ENCODE measurements around the gene FAM180A.
A peak's percentile ranks its signal among the peaks of the same experiment; 100 is the strongest.

Gene FAM180A

DNA sequence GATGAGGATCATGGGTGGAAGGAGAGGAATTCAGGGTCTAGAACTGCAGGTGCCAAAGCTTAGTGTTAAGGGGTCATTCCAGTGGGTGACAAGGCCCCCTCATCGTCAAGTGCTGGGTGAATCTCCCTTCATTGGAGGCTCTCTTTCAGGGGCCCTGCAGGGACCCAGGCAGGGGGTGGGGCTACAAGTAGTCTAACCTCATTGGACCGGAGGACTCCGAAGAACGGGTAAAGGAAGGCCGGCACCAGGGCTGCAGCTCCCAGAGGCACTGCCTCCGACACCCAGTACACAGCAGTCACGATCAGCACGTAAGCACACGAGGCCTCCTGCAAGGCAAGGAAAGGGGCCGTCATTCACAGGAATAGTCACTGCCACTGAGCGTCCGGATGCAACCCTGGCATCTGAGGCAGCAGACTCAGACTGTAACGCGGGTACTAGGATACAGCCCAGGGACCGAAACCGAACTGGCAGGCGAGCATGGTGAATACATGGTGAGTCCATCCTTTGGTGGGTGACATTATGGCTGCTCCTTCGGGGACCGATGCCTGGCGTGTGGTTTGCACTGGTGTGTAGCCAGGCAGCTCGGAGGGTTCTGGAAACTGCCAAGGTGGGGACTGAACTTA, 27.3 kb downstream of the FAM180A start:
- no peaks in the 10 kb centered on the region for H3K27me3 ChIP-seq (ENCODE audit: control insufficient read depth, insufficient read depth, low read length)
- no peaks in the 10 kb centered on the region for H3K36me3 ChIP-seq (ENCODE audit: control insufficient read depth, insufficient read depth, low read length)
- H3K9ac ChIP-seq (ENCODE audit: low read length) = no peak overlapping the region
- H3K9me3 ChIP-seq (ENCODE audit: control insufficient read depth, insufficient read depth, low read depth, low read length) = no peaks in the 10 kb centered on the region
- H3K4me1 ChIP-seq (ENCODE audit: control insufficient read depth, insufficient read depth, low read length) = peaks cover 3% of the 10 kb centered on the region; the same call in 1 of the 2 replicates
- no peak overlapping the region for H3K4me3 ChIP-seq (ENCODE audit: low read depth, low read length)
- no peak overlapping the region for H3K27ac ChIP-seq (ENCODE audit: low read depth, low read length)

DNA sequence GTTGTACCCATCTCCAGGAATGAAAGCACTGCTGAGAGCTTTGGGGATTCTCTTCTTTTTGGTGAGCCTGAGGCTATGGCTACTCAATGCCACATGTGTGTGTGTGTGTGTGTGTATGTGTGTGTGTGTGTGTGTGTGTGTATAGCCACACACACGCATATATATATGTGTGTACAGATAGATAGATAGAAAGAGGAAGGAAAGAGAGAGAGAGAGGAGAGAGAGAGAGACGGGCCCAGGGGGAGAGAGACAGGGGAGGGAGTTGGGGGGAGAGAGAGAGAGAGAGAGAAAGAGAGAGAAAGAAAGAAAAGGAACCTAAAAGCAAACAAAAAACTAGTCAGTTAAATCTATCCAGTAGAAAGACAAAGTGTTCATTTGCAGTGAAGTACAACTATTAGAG, 28.9 kb downstream of the FAM180A start:
- Histone ChIP-seq H3K9ac (ENCODE audit: low read length) (no peak overlapping the region), H3K4me1 (ENCODE audit: control insufficient read depth, insufficient read depth, low read length) (peaks cover 10% of the 10 kb centered on the region; the same call in 1 of the 2 replicates), H3K27me3 (ENCODE audit: control insufficient read depth, insufficient read depth, low read length) (no peaks in the 10 kb centered on the region), H3K9me3 (ENCODE audit: control insufficient read depth, insufficient read depth, low read depth, low read length) (no peaks in the 10 kb centered on the region), H3K27ac (ENCODE audit: low read depth, low read length) (no peak overlapping the region), H3K4me3 (ENCODE audit: low read depth, low read length) (no peak overlapping the region), H3K36me3 (ENCODE audit: control insufficient read depth, insufficient read depth, low read length) (no peaks in the 10 kb centered on the region)

DNA sequence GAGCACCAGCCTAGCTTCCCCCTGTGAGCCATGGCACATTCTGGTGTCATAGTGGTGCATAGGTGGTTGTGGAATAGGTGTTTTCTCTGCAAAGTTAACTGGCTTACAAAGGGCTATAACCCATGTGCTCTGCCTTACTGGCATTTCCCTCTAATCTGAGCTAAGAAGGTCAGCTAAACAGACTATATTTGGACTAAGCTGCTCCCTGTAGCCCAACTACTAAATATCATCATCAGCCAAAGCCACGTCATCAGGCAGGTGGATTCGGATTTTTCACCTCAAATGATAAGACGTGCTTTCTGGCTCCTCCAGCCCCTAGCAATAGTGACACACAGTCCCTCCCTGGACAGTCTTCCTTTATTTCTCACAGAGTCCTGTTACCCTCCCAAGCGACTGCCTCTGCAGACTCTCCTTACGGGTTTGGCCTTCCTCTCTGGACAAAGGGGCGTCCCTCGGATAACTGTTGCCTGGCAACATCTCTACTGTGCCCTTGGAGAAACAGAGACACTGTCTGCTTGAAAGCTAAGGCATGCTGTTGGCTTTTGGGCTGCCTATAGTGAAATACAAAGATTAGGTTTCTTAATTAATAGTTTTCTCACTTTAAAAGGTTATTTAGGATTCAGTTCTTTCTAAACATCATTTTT, 29.7 kb downstream of the FAM180A start:
- H3K36me3 ChIP-seq (ENCODE audit: control insufficient read depth, insufficient read depth, low read length) = no peaks in the 10 kb centered on the region

DNA sequence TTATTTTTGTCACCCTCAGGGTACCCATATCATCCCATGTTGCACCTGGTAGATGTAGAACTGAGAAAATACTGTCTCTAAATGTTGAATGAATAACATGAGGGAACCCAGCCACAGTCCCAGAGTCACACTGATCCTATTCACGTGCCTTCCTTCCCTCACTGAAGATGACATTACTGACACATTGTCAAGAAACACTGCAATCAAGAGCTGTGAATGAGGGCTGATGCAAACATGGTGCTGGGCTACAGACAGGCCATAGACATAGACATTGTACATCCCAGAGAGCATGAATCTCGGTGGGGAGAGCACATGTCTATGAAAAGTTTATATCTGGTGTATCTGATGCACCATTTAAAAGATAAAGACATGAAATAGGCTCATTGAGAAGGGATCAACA, 30.4 kb downstream of the FAM180A start:
- Histone ChIP-seq H3K9me3 (ENCODE audit: control insufficient read depth, insufficient read depth, low read depth, low read length) (no peaks in the 10 kb centered on the region), H3K9ac (ENCODE audit: low read length) (no peak overlapping the region), H3K27me3 (ENCODE audit: control insufficient read depth, insufficient read depth, low read length) (no peaks in the 10 kb centered on the region), H3K36me3 (ENCODE audit: control insufficient read depth, insufficient read depth, low read length) (no peaks in the 10 kb centered on the region), H3K27ac (ENCODE audit: low read depth, low read length) (no peak overlapping the region), H3K4me1 (ENCODE audit: control insufficient read depth, insufficient read depth, low read length) (peaks cover 20% of the 10 kb centered on the region), H3K4me3 (ENCODE audit: low read depth, low read length) (no peak overlapping the region)

More for the DNA sequence above, 29.7 kb downstream of the FAM180A start:
- Histone ChIP-seq H3K4me1 (ENCODE audit: control insufficient read depth, insufficient read depth, low read length) (peaks cover 16% of the 10 kb centered on the region), H3K9ac (ENCODE audit: low read length) (no peak overlapping the region), H3K27me3 (ENCODE audit: control insufficient read depth, insufficient read depth, low read length) (no peaks in the 10 kb centered on the region), H3K27ac (ENCODE audit: low read depth, low read length) (no peak overlapping the region), H3K4me3 (ENCODE audit: low read depth, low read length) (no peak overlapping the region), H3K9me3 (ENCODE audit: control insufficient read depth, insufficient read depth, low read depth, low read length) (no peaks in the 10 kb centered on the region)

DNA sequence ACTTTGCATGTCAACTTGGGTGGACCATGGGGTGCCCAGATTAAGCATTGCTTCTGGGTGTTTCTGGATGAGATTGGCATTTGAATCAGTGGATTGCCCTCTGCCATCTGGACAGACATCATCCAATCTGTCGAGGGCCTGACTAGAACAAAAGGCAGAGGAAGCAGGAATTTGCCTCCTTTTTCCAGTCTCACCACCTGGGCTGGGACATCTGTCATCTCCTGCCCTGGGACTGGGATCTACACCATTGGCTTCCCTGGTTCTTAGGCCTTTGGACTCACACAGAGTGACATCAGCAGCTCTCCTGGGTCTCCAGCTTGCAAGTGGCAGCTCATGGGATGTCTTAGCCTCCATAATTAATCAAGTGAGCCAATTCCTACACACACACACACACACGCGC, 30.9 kb downstream of the FAM180A start:
- Histone ChIP-seq H3K27me3 (ENCODE audit: control insufficient read depth, insufficient read depth, low read length) (no peaks in the 10 kb centered on the region), H3K9ac (ENCODE audit: low read length) (no peak overlapping the region), H3K4me1 (ENCODE audit: control insufficient read depth, insufficient read depth, low read length) (peaks cover 25% of the 10 kb centered on the region), H3K27ac (ENCODE audit: low read depth, low read length) (no peak overlapping the region), H3K4me3 (ENCODE audit: low read depth, low read length) (no peak overlapping the region), H3K9me3 (ENCODE audit: control insufficient read depth, insufficient read depth, low read depth, low read length) (no peaks in the 10 kb centered on the region), H3K36me3 (ENCODE audit: control insufficient read depth, insufficient read depth, low read length) (no peaks in the 10 kb centered on the region)

DNA sequence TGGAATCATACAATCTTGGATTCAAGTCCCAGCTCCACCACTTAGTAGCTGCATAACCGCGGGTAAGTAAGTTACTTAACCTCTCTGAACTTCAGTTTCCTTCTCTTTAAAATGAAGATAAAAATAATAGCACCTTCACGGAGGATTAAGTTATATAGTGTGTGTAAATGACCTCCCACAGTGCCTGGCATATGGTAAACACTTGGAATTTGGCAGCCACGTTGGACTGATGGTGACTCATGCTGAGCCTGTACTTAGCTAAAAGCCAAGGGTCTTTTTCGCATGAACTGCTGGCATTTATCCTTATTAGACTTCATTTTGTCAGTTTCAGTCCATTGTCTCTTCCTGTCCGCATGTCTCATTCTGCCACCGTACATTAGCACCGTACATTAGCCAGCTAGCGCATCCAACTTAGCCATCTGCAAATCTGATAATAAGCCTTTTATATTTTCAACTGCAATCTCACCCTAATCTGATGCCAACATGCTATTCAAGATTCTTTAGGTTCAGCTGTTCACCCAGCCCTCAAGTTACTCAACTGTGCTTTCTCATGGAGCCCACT, 31.9 kb downstream of the FAM180A start:
- no peaks in the 10 kb centered on the region for H3K9me3 ChIP-seq (ENCODE audit: control insufficient read depth, insufficient read depth, low read depth, low read length)
- H3K27ac ChIP-seq (ENCODE audit: low read depth, low read length) = no peak overlapping the region
- H3K36me3 ChIP-seq (ENCODE audit: control insufficient read depth, insufficient read depth, low read length) = no peaks in the 10 kb centered on the region
- H3K27me3 ChIP-seq (ENCODE audit: control insufficient read depth, insufficient read depth, low read length) = no peaks in the 10 kb centered on the region
- H3K4me1 ChIP-seq (ENCODE audit: control insufficient read depth, insufficient read depth, low read length) = peaks cover 27% of the 10 kb centered on the region
- no peak overlapping the region for H3K9ac ChIP-seq (ENCODE audit: low read length)
- H3K4me3 ChIP-seq (ENCODE audit: low read depth, low read length) = no peak overlapping the region

DNA sequence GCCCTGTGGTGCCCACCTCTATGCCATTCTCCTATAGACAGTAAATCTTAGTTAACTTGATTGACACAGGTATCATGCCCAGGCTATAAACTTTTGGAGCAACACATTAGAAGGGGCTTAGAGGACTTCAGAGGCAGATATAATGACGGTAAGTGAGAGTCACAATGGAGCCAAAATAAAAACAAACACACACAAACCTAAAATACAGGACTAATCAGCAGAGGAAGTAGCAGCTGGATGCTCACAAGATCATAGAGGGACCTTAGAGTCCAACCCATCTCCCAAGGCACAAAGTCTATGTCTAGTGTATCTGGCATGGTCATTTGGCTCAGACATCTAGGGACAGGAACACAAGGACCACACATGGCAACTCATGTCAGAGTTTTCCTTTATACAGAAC, 32.9 kb downstream of the FAM180A start:
- Histone ChIP-seq H3K27ac (ENCODE audit: low read depth, low read length) (no peak overlapping the region), H3K27me3 (ENCODE audit: control insufficient read depth, insufficient read depth, low read length) (no peaks in the 10 kb centered on the region)

DNA sequence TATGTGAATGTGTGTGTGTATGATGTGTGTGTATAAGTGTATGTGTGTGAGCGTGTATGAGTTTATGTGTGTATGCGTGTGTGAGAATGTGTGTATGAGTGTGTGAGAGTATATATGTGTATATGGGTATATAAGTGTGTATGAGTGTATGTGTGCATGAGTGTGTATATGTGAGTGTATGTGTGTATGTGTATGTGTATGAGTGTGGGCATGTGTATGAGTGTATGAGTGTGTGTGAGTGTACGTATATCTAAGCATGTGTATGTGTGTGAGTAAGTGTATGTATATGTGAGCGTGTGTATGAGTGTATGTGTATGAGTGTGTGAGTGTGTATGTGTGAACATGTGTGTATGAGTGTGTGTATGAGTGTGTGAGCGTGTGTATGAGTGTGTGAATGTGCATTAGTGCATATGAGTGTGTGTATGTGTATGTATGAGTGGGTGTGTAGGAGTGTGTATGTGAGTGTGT, 33.5 kb downstream of the FAM180A start:
- no peak overlapping the region for H3K9ac ChIP-seq (ENCODE audit: low read length)
- no peak overlapping the region for H3K4me3 ChIP-seq (ENCODE audit: low read depth, low read length)
- H3K9me3 ChIP-seq (ENCODE audit: control insufficient read depth, insufficient read depth, low read depth, low read length) = no peaks in the 10 kb centered on the region
- no peaks in the 10 kb centered on the region for H3K27me3 ChIP-seq (ENCODE audit: control insufficient read depth, insufficient read depth, low read length)
- no peaks in the 10 kb centered on the region for H3K36me3 ChIP-seq (ENCODE audit: control insufficient read depth, insufficient read depth, low read length)
- peaks cover 35% of the 10 kb centered on the region for H3K4me1 ChIP-seq (ENCODE audit: control insufficient read depth, insufficient read depth, low read length)
- H3K27ac ChIP-seq (ENCODE audit: low read depth, low read length) = no peak overlapping the region

More for the DNA sequence above, 32.9 kb downstream of the FAM180A start:
- H3K9me3 ChIP-seq (ENCODE audit: control insufficient read depth, insufficient read depth, low read depth, low read length) = no peaks in the 10 kb centered on the region
- peaks cover 33% of the 10 kb centered on the region for H3K4me1 ChIP-seq (ENCODE audit: control insufficient read depth, insufficient read depth, low read length)
- no peak overlapping the region for H3K9ac ChIP-seq (ENCODE audit: low read length)
- no peaks in the 10 kb centered on the region for H3K36me3 ChIP-seq (ENCODE audit: control insufficient read depth, insufficient read depth, low read length)
- H3K4me3 ChIP-seq (ENCODE audit: low read depth, low read length) = no peak overlapping the region

DNA sequence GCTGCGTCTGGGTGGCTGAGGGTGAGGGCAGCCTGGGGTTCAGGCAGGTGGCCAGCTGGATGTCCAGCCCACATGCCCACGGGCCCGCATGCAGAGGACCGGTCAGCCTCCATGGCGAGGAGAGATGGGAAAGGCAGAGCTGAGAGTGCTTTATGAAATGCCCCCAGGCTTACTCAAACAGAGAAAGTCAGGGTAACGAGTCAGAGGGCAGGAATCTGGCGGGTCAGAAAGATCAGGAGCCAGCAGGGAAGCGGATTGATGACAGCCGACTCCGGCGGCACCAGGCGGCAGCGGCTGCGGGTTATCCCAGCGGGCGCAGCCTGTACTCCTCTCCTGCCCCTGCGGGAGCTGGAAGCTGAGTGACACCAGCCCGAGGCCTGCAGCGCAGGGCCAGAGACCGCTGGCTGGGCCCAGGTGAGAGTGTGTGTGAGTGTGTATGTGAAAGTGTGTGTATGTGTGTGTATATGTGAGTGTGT, 34.0 kb downstream of the FAM180A start:
- peak overlapping the region; percentile 11; the same call in 1 of the 2 replicates for H3K4me3 ChIP-seq (ENCODE audit: low read depth, low read length)
- H3K27ac ChIP-seq (ENCODE audit: low read depth, low read length) = no peak overlapping the region
- peak overlapping the region; percentile 39 for H3K9ac ChIP-seq (ENCODE audit: low read length)
- H3K9me3 ChIP-seq (ENCODE audit: control insufficient read depth, insufficient read depth, low read depth, low read length) = no peaks in the 10 kb centered on the region
- no peaks in the 10 kb centered on the region for H3K36me3 ChIP-seq (ENCODE audit: control insufficient read depth, insufficient read depth, low read length)
- H3K4me1 ChIP-seq (ENCODE audit: control insufficient read depth, insufficient read depth, low read length) = peaks cover 35% of the 10 kb centered on the region
- no peaks in the 10 kb centered on the region for H3K27me3 ChIP-seq (ENCODE audit: control insufficient read depth, insufficient read depth, low read length)

DNA sequence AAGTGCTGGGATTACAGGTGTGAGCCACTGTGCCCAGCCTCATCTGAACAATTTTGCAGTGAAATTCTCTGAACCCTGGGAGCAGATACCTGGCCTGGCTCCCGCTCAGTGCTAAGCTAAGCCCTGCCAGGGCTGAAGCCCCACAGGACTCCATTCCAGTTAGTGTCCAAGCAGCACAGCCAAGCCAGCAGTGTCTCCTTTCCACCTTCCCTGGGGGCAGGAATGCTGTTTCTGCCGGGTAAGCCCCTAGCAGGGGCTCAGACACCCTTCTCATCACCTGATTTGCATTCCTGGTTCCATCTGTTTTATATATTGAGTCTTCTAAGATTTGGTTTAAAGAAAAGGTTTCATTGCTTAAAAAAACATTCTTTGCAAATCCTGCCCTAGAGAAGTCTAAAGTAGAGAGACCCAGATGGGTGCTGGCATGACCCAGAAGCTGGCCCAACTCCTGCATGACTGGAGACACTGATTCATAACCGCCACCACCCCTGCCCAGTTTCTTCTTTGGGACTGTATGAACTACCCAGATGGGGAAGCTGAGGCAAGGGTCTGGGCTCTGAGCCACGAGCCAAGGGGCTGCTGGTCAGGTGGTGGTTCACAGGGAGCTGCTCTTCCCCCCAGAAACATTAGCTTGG, 34.7 kb downstream of the FAM180A start:
- Histone ChIP-seq H3K9me3 (ENCODE audit: control insufficient read depth, insufficient read depth, low read depth, low read length) (no peaks in the 10 kb centered on the region), H3K27me3 (ENCODE audit: control insufficient read depth, insufficient read depth, low read length) (no peaks in the 10 kb centered on the region), H3K36me3 (ENCODE audit: control insufficient read depth, insufficient read depth, low read length) (no peaks in the 10 kb centered on the region), H3K9ac (ENCODE audit: low read length) (peak overlapping the region; percentile 39), H3K27ac (ENCODE audit: low read depth, low read length) (no peak overlapping the region), H3K4me1 (ENCODE audit: control insufficient read depth, insufficient read depth, low read length) (peaks cover 35% of the 10 kb centered on the region), H3K4me3 (ENCODE audit: low read depth, low read length) (peak overlapping the region; percentile 11; the same call in 1 of the 2 replicates)

DNA sequence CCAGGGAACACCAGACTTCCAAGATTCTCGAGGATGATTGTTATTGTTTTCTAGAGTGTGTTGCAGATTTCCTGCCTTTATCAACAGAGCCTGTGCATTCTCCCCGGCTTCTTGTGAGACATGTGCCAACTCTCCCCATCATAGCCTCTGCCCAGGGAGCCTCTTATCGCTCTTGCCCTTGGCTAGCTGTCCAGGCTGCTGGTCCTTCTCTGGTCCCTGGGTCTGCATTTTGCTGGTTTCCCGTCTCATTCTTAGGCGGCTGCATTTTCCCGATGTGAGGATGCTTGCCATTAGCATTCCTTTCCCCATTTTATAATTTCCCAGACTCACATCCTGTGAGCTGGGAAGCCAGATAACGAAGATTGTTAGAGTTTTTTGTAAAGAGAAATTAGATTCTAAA, 35.8 kb downstream of the FAM180A start:
- no peak overlapping the region for H3K4me3 ChIP-seq (ENCODE audit: low read depth, low read length)
- no peaks in the 10 kb centered on the region for H3K36me3 ChIP-seq (ENCODE audit: control insufficient read depth, insufficient read depth, low read length)
- H3K27me3 ChIP-seq (ENCODE audit: control insufficient read depth, insufficient read depth, low read length) = no peaks in the 10 kb centered on the region
- no peaks in the 10 kb centered on the region for H3K9me3 ChIP-seq (ENCODE audit: control insufficient read depth, insufficient read depth, low read depth, low read length)
- H3K4me1 ChIP-seq (ENCODE audit: control insufficient read depth, insufficient read depth, low read length) = peaks cover 35% of the 10 kb centered on the region
- H3K9ac ChIP-seq (ENCODE audit: low read length) = no peak overlapping the region
- no peak overlapping the region for H3K27ac ChIP-seq (ENCODE audit: low read depth, low read length)

All from HUES6 (cell line).